HG03520 (cell line): ENCODE results near the gene SYNJ2.
"Not testable (repeated sequence)": the region's sequence is repeated elsewhere in the genome, so short reads cannot be mapped to it uniquely, and the experiment has no call there.

Experiments used
- ATAC-seq: cut with Tn5 transposase; IDR thresholded peaks from one replicate; pipeline ENCODE4 v1.9.1; 2021; ENCODE audit warnings: mild to moderate bottlenecking, moderate library complexity; ENCODE audit not compliant: unreplicated experiment

Gene SYNJ2, protein sequence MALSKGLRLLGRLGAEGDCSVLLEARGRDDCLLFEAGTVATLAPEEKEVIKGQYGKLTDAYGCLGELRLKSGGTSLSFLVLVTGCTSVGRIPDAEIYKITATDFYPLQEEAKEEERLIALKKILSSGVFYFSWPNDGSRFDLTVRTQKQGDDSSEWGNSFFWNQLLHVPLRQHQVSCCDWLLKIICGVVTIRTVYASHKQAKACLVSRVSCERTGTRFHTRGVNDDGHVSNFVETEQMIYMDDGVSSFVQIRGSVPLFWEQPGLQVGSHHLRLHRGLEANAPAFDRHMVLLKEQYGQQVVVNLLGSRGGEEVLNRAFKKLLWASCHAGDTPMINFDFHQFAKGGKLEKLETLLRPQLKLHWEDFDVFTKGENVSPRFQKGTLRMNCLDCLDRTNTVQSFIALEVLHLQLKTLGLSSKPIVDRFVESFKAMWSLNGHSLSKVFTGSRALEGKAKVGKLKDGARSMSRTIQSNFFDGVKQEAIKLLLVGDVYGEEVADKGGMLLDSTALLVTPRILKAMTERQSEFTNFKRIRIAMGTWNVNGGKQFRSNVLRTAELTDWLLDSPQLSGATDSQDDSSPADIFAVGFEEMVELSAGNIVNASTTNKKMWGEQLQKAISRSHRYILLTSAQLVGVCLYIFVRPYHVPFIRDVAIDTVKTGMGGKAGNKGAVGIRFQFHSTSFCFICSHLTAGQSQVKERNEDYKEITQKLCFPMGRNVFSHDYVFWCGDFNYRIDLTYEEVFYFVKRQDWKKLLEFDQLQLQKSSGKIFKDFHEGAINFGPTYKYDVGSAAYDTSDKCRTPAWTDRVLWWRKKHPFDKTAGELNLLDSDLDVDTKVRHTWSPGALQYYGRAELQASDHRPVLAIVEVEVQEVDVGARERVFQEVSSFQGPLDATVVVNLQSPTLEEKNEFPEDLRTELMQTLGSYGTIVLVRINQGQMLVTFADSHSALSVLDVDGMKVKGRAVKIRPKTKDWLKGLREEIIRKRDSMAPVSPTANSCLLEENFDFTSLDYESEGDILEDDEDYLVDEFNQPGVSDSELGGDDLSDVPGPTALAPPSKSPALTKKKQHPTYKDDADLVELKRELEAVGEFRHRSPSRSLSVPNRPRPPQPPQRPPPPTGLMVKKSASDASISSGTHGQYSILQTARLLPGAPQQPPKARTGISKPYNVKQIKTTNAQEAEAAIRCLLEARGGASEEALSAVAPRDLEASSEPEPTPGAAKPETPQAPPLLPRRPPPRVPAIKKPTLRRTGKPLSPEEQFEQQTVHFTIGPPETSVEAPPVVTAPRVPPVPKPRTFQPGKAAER (N-terminal part only)

DNA sequence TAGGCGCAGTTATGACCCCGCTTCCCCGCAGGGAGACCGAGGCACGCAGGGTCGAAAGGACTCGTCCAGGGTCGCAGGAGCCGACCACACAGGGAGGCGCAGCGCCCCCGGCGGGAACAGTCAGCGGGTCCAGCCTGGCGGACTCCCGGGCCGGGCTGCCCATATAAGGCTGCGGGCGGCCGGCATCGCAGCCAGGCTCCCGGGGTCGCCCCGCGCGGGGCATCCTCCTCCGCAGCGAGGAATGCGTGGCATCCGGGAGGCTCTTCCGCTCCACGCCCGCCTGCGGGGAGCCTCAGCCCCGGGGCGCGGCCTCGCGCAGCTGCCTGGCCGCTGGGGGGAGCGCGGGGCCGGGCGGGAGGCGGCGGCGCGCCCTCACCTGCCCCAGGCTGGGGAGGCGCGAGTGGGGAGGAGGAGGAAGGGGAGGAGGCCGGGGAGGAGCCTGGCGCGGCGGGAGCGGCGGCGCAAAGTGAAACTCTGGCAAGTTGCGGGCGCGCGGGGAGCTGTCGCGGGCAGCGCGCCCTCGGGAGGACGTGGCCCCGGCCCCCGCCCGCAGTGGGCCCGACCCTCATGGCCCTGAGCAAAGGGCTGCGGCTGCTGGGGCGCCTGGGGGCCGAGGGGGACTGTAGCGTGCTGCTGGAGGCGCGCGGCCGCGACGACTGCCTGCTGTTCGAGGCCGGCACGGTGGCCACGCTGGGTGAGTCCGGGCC lies at the start of gene SYNJ2:
Gene SYNJ2 (plus strand): TSS at position 469 of the 707 bp plus-strand sequence. CDS start 99 bp downstream, at position 568.
- peak; percentile 70 for ATAC-seq

DNA sequence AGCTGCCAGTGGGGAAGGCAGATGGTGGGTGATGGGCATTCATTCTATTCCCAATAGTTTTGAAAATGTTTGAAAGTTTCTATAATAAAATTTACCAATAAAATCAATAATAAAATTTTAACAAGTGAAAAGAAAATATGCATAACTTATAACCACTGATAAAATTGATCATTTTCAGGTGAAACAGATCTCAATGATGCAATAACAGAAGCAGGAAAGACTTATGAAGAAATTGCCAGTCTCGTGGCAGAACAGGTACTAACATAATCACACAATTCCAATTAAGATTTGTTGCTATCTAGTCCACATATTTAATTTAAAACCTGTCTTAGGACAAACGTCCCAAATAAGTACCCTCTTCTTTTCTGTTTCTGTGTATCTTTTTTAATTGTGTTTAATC lies 45.9 kb upstream of the SYNJ2 start:
- no peak for ATAC-seq

DNA sequence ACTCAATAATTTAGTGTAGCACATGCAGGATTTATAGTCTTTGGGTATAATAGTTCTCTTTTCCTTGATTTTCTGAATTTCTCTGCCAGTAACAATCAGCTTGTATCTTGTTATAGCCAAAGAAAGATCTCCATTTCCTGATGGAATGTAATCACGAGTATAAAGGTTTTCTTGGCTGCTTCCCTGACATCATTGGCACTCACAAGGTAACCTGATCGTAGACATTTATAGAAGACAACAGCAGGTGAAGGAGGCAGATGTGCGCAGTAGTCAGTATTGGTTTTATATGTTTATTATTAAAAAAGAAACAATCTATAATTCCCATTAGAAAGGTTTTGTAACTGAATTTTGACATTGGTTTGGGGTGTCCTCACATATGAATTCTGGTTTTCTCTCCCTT lies 44.3 kb upstream of the SYNJ2 start:
- ATAC-seq, result no peak

DNA sequence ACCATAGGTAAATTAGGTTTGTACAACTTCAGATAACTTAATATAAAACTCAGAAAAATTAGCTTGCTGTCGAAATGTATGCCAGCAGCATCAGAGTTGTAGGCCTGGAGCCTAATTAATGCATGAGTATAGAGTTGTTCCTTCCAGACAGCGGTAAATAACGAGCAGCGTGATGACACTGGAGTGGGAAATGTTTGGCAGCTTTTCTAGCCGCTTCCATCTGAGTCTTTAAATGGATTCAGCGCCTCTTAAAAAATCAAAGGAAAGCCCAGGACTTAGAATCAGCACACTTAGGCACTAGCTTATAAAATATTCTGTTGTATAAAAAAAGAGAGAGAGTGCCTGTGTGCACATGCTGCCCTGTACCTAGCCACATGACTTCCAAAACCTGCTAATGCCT lies 43.7 kb upstream of the SYNJ2 start:
- no peak for ATAC-seq

DNA sequence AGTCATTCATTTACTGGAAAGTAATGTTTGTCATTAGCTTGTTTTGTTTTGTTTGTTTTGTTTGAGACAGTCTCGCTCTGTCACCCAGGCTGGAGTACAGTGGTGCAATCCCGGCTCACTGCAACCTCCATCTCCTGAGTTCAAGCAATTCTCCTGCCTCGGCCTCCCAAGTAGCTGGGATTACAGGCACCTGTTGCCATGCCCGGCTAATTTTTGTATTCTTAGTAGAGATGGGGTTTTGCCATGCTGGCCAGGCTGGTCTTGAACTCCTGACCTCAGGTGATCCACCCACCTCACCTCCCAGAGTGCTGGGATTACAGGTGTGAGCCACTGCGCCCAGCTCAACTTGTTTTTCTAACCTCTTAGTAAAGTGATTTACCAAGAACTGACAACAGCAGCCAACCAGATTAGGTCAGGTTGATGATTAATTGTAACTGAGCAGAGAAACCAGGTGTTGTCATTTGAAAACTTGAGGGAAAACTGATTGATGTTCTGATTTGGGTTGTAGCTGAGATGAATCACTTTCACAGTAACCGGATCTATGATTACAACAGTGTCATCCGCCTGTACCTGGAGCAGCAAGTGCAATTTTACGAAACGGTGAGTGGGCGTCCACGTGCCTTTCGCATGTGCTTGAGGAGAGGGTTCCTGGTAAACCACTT lies 41.2 kb upstream of the SYNJ2 start:
- ATAC-seq, result not testable (repeated sequence)

DNA sequence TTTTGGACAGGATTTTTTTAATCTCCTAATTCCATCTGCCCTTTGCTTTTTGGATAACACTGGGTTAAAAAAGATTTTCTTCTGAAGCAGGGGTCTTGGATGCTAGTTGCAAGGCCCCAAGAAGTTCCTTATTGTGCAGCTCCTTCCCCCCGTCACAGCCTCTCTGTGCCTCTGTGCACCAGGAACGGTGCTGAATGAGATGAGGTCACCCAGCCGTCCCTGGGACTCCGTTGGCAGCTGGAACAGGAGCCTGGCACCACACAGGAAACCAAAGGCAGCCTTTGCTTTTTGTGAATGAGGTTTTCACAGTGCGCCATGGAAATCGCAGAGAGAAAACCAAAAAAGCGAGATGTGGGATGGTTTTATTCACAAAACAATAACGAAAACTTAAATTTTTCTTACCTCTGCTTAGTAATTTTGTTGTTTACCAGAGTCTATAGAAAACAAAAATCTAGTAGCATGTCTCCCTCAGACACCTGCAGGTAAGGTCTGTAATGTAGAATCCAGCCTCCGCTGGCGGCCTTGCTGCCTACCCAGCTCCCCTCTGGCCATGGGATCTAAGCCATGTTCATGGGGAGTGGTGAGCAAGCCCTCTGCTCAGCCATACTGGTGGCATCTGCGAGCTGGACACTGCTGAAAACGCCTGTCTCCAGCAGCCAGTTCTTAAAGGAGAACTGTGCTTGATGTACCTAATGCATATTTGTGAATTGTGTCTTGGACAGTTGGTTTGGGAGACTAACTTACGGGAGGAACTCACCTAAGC lies 40.4 kb upstream of the SYNJ2 start:
- no peak for ATAC-seq

DNA sequence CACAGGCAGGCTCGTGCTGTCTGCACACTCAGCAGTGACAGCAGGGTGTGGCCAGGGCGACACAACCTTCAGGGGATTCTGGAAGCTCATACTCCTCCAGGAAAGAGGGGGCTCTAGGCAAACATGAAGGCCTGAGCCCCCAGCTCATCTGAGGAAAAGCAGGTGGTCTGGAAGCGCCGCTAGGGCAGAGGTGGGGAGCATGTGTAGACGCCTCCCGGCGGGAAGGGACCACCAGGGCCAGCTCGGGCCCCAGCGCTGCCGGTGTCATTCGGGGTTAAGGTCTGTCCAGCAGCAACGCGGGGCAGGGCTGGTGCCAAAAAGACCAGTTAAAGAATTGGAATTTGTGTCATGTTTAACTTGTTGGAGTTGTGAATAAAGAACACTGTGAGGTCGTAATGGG lies 39.3 kb upstream of the SYNJ2 start:
- ATAC-seq, result no peak

DNA sequence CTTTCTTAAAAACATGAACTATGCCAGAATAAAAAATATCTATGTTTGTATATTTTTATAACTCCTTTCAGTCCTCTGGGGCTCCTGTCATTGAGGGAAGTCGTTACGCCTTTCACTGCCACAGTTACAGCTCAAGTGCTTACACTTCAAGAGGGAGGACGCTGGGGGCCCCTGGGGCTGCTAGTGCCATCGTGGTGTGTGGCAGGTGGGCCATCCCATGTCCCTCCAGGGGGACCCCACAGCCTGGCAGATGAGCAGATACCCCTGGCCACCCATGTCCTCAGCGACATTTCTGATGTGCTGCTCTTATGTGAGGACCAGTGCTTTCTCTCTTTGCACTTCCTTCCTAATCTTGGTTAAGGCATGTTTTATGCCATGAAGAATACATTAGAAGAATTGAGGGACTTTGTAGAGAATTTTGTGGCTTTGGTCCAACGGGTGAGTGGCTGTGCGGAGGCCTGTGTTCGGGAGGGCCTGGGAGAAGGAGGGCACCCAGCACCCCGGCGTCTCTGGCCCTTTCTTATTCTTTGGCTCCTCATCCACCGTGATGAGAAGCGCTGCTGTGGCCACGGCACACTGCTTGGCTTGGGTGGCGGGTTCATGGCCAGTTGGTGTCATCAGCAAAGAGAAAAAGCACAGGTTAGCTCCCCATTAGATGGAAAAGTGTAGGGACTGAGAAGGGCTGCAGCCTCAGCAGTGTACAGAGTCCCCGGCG lies 38.3 kb upstream of the SYNJ2 start:
- no peak for ATAC-seq

DNA sequence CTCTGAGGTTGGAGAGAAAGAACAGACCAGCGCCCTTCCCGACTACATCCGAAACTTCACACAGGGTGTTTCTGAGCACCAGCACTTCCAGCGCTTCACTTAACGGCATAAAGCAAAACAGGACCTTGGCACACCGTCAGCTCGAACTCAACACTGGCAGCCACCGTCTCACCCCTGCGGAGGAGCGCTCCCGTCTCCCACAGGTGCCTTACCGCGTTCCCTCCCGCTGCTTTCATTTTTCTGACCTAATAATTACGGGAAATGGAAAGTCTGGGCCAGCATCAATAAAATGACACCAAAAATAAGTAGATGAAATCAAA lies 37.7 kb upstream of the SYNJ2 start:
- ATAC-seq, result no peak

DNA sequence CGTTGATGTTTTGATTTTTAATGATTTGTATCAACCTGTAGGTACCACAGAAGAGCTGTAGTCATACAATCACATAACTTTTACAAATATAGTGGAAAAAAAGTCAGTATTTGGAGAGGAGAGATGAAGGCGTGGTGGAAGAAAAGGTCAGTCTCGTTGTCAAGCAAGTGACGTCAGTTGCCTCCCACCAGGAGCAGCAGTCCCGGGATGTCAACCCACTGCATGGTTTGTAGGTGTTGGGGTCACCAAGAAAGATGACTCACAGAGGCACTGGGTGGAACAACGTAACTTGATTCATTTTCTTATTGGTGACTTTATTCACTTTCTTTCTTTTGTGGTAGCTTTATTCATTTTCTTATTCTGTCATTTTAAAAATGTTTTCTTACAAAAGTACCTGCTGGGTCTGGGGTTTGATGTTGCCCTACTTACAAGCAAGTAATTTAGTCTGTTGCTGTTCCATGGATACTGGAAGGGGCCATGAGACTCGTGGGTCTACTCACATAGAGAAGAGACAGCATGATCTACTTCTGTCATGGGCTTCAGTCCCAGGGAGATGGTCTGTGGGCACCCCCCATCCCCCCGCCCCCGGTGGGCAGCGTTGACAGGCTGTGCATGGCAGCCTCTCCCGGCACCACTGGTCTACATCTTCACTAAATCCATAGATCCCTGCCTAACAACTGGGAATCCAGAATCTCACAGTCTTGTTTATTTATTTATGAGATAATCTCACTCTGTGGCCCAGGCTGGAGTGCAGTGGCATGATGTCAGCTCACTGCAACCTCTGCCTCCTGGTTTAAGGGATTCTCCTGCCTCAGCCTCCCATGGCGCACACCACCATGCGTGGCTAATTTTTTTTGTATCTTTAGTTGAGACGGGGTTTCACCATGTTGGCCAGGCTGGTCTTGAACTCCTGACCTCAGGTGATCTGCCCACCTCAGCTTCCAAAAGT lies 36.4 kb upstream of the SYNJ2 start:
- no peak for ATAC-seq

DNA sequence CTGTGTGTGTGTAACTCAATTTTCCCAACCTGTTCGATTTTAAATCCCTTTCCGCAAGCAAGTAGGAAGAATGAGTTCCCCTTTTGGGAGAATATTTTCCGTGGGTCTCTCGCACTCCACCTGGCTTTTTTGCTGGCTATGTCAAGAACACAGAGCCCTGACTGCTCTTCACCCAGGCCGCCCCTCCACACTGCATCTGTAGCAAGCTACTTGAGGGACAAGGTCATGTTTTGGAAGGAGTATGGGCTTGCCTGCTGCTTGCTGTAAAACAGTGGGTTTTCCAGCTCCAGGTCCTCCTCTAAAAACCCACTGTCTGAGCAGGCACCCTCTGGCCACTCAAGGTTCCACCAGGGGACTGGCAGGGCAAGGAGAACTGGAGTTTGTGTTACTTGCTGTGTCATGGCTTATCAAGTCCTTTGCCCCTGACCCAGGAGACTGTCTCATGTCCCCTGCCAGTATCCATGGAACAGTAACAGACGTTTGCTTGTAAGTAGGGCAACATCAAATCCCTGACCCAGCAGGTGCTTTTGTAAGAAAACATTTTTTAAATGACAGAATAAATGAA lies 35.5 kb upstream of the SYNJ2 start:
- no peak for ATAC-seq

DNA sequence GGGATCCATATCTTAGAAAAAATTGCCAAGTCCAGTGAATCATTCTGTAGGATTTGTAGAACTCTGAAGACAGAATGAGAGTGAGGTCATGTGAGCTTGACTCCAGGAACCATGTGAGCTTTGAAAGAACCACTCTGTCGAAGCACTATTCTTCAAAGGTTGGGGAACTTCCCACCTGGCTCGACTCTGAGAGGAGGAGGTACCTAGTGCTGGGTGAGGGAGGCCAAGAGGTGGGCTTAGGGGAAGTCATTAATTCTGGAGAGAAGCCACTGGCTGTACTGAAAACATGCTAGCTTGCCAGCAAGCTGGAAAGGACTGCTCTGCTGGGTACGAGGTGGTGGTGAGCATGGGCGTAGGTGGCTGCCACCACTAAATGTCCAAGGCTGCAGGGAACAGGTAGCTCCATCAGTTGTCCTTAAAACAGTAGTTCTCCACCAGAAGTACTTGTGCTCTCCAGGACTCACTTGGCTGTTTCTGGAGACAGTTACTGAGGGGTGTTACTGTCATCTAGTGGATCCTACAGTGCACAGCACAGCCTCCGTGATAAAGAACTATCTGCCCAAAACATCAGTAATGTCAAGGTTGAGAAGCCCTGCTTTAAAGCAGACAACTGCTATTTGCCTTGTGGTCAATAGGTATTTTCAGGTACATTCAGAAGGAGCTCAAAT lies 34.7 kb upstream of the SYNJ2 start:
- no peak for ATAC-seq

DNA sequence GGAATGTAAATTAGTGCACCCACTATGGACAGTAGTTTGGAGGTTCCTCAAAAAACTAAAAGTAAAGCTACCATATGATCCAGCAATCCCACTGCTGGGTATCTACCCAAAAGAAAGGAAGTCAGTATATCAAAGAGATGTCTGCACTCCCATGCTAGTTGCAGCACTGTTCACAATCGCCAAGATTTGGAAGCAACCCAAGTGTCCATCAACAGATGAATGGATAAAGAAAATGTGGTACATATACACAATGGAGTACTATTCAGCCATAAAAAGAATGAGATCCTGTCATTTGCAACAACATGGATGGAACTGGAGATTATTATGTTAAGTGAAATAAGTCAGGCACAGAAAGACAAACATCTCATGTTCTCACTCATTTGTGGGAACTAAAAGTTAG lies 30.8 kb upstream of the SYNJ2 start:
- ATAC-seq, result not testable (repeated sequence)

DNA sequence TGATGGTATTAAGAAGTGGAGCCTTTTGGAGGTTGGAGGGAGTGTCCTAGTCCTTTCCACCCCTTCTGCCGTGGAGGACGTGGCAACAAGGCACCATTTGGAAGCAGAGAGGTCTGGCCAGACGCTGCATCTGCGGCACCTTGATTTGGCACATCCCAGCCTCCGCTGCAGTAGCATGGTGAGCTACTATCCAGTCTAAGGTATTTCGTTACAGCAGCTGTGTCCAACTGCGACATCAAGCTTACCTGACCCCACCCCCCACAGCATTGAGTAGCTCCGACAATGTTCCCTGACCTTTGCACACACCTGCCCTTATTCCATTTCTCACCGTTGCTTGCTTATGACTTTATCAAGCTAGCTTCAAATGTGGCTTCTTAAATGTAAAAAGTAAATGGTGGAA lies 29.8 kb upstream of the SYNJ2 start:
- ATAC-seq, result no peak

DNA sequence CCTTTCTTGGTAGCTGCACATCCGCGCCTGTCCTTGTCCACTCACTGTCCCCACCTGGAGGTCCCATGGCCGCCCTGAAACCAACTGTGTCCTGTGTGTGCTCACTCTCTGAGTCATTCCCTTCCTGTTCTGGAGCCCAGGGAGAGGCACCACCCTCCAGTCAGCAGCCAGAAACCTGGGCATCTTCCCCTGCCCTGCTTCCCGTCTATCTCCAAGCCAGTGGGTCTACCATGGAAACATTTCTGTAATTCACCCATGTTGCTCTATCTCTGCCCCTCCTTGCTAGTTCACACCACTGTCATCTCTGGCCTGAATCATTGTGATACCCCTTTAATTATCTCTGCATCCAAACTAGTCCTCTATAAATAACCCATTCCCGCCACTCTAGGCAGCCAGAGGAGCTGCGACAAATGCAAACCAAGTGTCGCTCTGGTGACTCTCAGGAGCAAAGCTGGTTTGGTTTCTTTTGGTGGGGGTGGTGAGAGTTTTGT lies 28.8 kb upstream of the SYNJ2 start:
- ATAC-seq, result no peak

DNA sequence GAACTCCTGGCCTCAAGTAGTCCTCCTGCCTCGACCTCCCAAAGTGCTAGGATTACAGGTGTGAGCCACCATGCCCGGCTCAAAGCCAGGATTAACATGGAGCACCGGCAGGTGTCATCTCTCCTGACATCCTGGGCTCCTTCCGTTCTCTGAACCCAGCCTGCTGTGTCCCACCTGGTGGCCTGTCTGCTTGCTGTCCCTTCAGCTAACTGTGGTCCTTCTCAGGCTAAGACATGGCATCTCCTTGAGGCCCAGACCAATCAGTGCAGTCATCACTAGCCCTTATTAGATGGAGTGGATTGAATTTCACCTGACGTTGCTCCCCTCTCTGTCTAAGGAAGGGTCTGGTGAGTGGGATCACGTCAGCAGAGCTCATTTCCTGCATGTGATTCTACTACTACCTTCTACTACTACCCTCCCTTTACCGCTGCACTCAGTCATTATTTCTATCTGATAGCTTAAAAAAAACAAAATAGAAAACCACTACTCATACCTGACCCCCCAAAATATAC lies 28.0 kb upstream of the SYNJ2 start:
- ATAC-seq, result no peak
